ENCODE data around the gene FAM13A.

DNA sequence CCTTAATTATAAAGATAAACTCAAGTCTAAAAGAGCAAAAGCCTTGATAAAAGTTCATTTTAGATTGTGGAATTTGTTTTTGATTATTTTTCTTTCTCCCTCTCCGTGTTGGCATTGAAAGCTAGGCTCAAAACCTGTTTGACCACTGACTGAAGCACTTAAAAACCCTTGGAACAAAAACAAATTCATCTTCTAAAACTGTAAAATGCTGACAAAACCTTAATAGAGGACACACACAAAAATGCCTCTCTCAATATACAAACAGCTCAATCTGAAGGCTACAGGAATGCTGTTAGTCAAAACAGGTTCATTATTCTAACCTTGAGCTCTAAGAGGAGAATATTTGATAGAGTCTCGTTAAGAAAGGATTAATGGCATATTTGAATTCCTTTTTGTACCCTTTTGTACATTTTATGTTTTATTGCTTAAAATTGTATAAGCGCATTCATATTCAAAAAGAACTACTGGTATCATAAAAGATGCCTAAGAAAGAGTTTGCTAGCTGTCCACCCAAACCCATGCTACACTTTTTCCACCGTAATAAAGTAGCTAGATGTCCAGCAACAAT is 285.0 kb downstream of the FAM13A start:
- TF ChIP-seq CTCF (IDR thresholded peaks at IDR 0.05) (no peak), EZH2phosphoT487 (IDR thresholded peaks at IDR 0.05) (no peak), EZH2 (IDR thresholded peaks at IDR 0.05) (no peak)

Measured in neural progenitor cell (in vitro differentiated cells).